Gastroesophageal sphincter (tissue), 3 donors: ENCODE measurements around the gene ZNF32.

Source experiments
- CTCF ChIP-seq, 4 experiments: fragments of 200-600 bp in 2 of 4; fragments of 450-650 bp in 2 of 4; sonication (generic) in 1 of 4; IDR thresholded peaks; one replicate each; pipeline ENCODE4 v1.5.1; 2017 to 2019; ENCODE audit warnings: antibody characterized with exemption in 4 of 4, mild to moderate bottlenecking in 2 of 4, moderate library complexity in 2 of 4
- EP300 ChIP-seq: sonication (generic); formaldehyde crosslinking; IDR thresholded peaks from one replicate; pipeline ENCODE4 v1.6.1; 2017; ENCODE audit warnings: antibody characterized with exemption, mild to moderate bottlenecking
- POLR2A ChIP-seq, 2 donors: fragments of 450-650 bp; IDR thresholded peaks; one replicate each; pipeline ENCODE4 v1.6.1; 2017; ENCODE audit warnings: antibody characterized with exemption in 2 of 2, mild to moderate bottlenecking in 2 of 2, moderate library complexity in 1 of 2

GRCh38 chr10:43676901-43677300 is 28.2 kb upstream of the ZNF32 start:
- TF ChIP-seq CTCF (IDR thresholded peaks at IDR 0.05) (no peak), EP300 (no peak), POLR2A (IDR thresholded peaks at IDR 0.05) (no peak)
